ENCODE data around the gene ZNF366.

- TF ChIP-seq, protein P1, sequence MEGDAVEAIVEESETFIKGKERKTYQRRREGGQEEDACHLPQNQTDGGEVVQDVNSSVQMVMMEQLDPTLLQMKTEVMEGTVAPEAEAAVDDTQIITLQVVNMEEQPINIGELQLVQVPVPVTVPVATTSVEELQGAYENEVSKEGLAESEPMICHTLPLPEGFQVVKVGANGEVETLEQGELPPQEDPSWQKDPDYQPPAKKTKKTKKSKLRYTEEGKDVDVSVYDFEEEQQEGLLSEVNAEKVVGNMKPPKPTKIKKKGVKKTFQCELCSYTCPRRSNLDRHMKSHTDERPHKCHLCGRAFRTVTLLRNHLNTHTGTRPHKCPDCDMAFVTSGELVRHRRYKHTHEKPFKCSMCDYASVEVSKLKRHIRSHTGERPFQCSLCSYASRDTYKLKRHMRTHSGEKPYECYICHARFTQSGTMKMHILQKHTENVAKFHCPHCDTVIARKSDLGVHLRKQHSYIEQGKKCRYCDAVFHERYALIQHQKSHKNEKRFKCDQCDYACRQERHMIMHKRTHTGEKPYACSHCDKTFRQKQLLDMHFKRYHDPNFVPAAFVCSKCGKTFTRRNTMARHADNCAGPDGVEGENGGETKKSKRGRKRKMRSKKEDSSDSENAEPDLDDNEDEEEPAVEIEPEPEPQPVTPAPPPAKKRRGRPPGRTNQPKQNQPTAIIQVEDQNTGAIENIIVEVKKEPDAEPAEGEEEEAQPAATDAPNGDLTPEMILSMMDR (tag by site-specific recombination; IDR thresholded peaks at IDR 0.05) = no peak
- TF ChIP-seq YY1 (tag by site-specific recombination; IDR thresholded peaks at IDR 0.05) (no peak), ZNF274 (IDR thresholded peaks at IDR 0.05; ENCODE audit: low read length) (no peak), ZNF274 (tag by site-specific recombination; IDR thresholded peaks at IDR 0.05; ENCODE audit: borderline replicate concordance) (no peak), ZNF174 (tag by site-specific recombination; IDR thresholded peaks at IDR 0.05) (no peak), ZNF610 (tag by site-specific recombination; IDR thresholded peaks at IDR 0.05; ENCODE audit: borderline replicate concordance) (no peak), ZXDB (tag by site-specific recombination; IDR thresholded peaks at IDR 0.05) (no peak), ZNF704 (tag by site-specific recombination; IDR thresholded peaks at IDR 0.05) (no peak), ZNF658 (tag by site-specific recombination; IDR thresholded peaks at IDR 0.05) (no peak), ZNF350 (tag by site-specific recombination; IDR thresholded peaks at IDR 0.05) (no peak), ZBTB17 (tag by site-specific recombination; IDR thresholded peaks at IDR 0.05) (no peak), RBAK (tag by site-specific recombination; IDR thresholded peaks at IDR 0.05) (no peak), ZNF785 (tag by site-specific recombination; IDR thresholded peaks at IDR 0.05) (no peak), ZNF121 (tag by site-specific recombination; IDR thresholded peaks at IDR 0.05) (no peak)
Measured at GRCh38 chr5:72476275-72476674, 30.9 kb downstream of the ZNF366 start.
